Muscle layer of duodenum (tissue), 2 donors: ENCODE data around the gene SGIP1.

Experiments
- H3K27ac ChIP-seq: one replicate; pipeline ENCODE4 v1.7.0; 2013; ENCODE audit warnings: mild to moderate bottlenecking, low read length
- H3K27me3 ChIP-seq: one replicate; pipeline ENCODE4 v1.7.0; 2013; ENCODE audit warnings: low read depth, mild to moderate bottlenecking, control low read depth, low read length
- H3K36me3 ChIP-seq, 2 donors: one replicate each; pipeline ENCODE4 v1.7.0; 2013; ENCODE audit warnings: low read length in 2 of 2, control low read depth in 1 of 2, mild to moderate bottlenecking in 1 of 2; ENCODE audit not compliant: insufficient read depth in 2 of 2, control insufficient read depth in 1 of 2
- H3K4me1 ChIP-seq, 2 donors: one replicate each; pipeline ENCODE4 v1.7.0; 2013; ENCODE audit warnings: low read length in 2 of 2, mild to moderate bottlenecking in 2 of 2, control low read depth in 1 of 2, moderate library complexity in 1 of 2; ENCODE audit not compliant: insufficient read depth in 2 of 2, control insufficient read depth in 1 of 2
- H3K4me3 ChIP-seq, 2 donors: one replicate each; pipeline ENCODE4 v1.7.0; 2013; ENCODE audit warnings: low read length in 2 of 2, low read depth in 1 of 2, mild to moderate bottlenecking in 1 of 2
- H3K9me3 ChIP-seq, 2 donors: one replicate each; pipeline ENCODE4 v1.7.0; 2013; ENCODE audit warnings: low read length in 2 of 2, control low read depth in 1 of 2, mild to moderate bottlenecking in 1 of 2; ENCODE audit not compliant: control insufficient read depth in 1 of 2
- donor health status: healthy.

Gene SGIP1

GRCh38 chr1:66533804-66534740 lies at the start of gene SGIP1:
SGIP1 (plus strand) TSS chr1:66534153; CDS start chr1:66534359, 206 bp downstream.
- peak within 1 kb of the TSS; percentile 80 for H3K27ac ChIP-seq
- H3K9me3 ChIP-seq = no peaks in the 10 kb centered on the region
- H3K4me3 ChIP-seq = peak within 1 kb of the TSS; percentile 60 to 77
- no peaks in the 10 kb centered on the region for H3K27me3 ChIP-seq
- peaks cover 4 to 13% of the 10 kb centered on the region in 2 donors for H3K4me1 ChIP-seq
- no peaks in the 10 kb centered on the region for H3K36me3 ChIP-seq

- H3K4me1 ChIP-seq = peaks cover 0 to 6% of the 10 kb centered on the region in 2 donors
- no peak overlapping the region for H3K4me3 ChIP-seq
- H3K9me3 ChIP-seq = no peaks in the 10 kb centered on the region
- no peaks in the 10 kb centered on the region for H3K36me3 ChIP-seq
- H3K27me3 ChIP-seq = no peaks in the 10 kb centered on the region
- H3K27ac ChIP-seq = no peak overlapping the region
These were observed 44.8 kb upstream of the SGIP1 start for GRCh38 chr1:66489151-66489550.

- H3K9me3 ChIP-seq = no peaks in the 10 kb centered on the region
- no peaks in the 10 kb centered on the region for H3K27me3 ChIP-seq
- no peaks in the 10 kb centered on the region for H3K36me3 ChIP-seq
- no peak overlapping the region for H3K27ac ChIP-seq
- no peak overlapping the region for H3K4me3 ChIP-seq
- peaks cover 0 to 6% of the 10 kb centered on the region in 2 donors for H3K4me1 ChIP-seq
These were observed 43.9 kb upstream of the SGIP1 start for GRCh38 chr1:66489972-66490601.

- Histone ChIP-seq H3K9me3 (no peaks in the 10 kb centered on the region), H3K4me3 (no peak overlapping the region), H3K27me3 (no peaks in the 10 kb centered on the region), H3K4me1 (peaks cover 0 to 6% of the 10 kb centered on the region in 2 donors), H3K27ac (no peak overlapping the region), H3K36me3 (no peaks in the 10 kb centered on the region)
These were observed 43.1 kb upstream of the SGIP1 start for GRCh38 chr1:66490816-66491215.

GRCh38 chr1:66492424-66492823 lies 41.5 kb upstream of the SGIP1 start:
- Histone ChIP-seq H3K4me3 (no peak overlapping the region), H3K9me3 (no peaks in the 10 kb centered on the region), H3K36me3 (no peaks in the 10 kb centered on the region), H3K4me1 (peaks cover 0 to 6% of the 10 kb centered on the region in 2 donors), H3K27me3 (no peaks in the 10 kb centered on the region), H3K27ac (no peak overlapping the region)

GRCh38 chr1:66493731-66494130 lies 40.2 kb upstream of the SGIP1 start:
- Histone ChIP-seq H3K4me3 (no peak overlapping the region), H3K36me3 (no peaks in the 10 kb centered on the region), H3K9me3 (no peaks in the 10 kb centered on the region), H3K27me3 (no peaks in the 10 kb centered on the region), H3K4me1 (peaks cover 0 to 6% of the 10 kb centered on the region in 2 donors), H3K27ac (no peak overlapping the region)

- Histone ChIP-seq H3K4me3 (no peak overlapping the region), H3K27ac (no peak overlapping the region), H3K36me3 (no peaks in the 10 kb centered on the region), H3K9me3 (no peaks in the 10 kb centered on the region), H3K4me1 (peaks cover 0 to 6% of the 10 kb centered on the region in 2 donors), H3K27me3 (no peaks in the 10 kb centered on the region)
These were observed 39.5 kb upstream of the SGIP1 start for GRCh38 chr1:66494482-66494881.

- Histone ChIP-seq H3K27me3 (no peaks in the 10 kb centered on the region), H3K36me3 (no peaks in the 10 kb centered on the region), H3K9me3 (no peaks in the 10 kb centered on the region), H3K4me3 (no peak overlapping the region), H3K27ac (no peak overlapping the region), H3K4me1 (no peaks in the 10 kb centered on the region)
These were observed 38.5 kb upstream of the SGIP1 start for GRCh38 chr1:66495495-66495894.

GRCh38 chr1:66497910-66498309 lies 36.0 kb upstream of the SGIP1 start:
- Histone ChIP-seq H3K4me3 (no peak overlapping the region), H3K36me3 (no peaks in the 10 kb centered on the region), H3K27me3 (no peaks in the 10 kb centered on the region), H3K9me3 (no peaks in the 10 kb centered on the region), H3K4me1 (no peaks in the 10 kb centered on the region), H3K27ac (no peak overlapping the region)

- no peak overlapping the region for H3K4me3 ChIP-seq
- H3K36me3 ChIP-seq = no peaks in the 10 kb centered on the region
- H3K4me1 ChIP-seq = no peaks in the 10 kb centered on the region
- no peaks in the 10 kb centered on the region for H3K9me3 ChIP-seq
- H3K27ac ChIP-seq = no peak overlapping the region
- H3K27me3 ChIP-seq = no peaks in the 10 kb centered on the region
These were observed 33.7 kb upstream of the SGIP1 start for GRCh38 chr1:66500301-66500700.

GRCh38 chr1:66502086-66502485 lies 31.9 kb upstream of the SGIP1 start:
- H3K9me3 ChIP-seq = no peaks in the 10 kb centered on the region
- H3K27ac ChIP-seq = no peak overlapping the region
- H3K36me3 ChIP-seq = no peaks in the 10 kb centered on the region
- H3K4me1 ChIP-seq = no peaks in the 10 kb centered on the region
- no peaks in the 10 kb centered on the region for H3K27me3 ChIP-seq
- H3K4me3 ChIP-seq = no peak overlapping the region
